Thoracic aorta (tissue), 2 donors: Measurements from ENCODE around the gene CACNA1B. TPM values are rescaled to one million over a fixed set of nuclear protein-coding genes. Genes with fewer than 3 reads are reported as not detected.

ENCODE experiments used
- ATAC-seq: fragments of 150-250 bp; one replicate; pipeline ENCODE4 v1.8.0; 2017; ENCODE audit warnings: low read depth; ENCODE audit not compliant: insufficient number of reproducible peaks, low FRiP score
- DNase-seq: peaks from one replicate; pipeline ENCODE4 v3.0.0-alpha.2; 2020; ENCODE audit warnings: low spot score
- H3K27ac ChIP-seq, 2 donors: fragments of 200-600 bp; sonication (generic); 1 replicate in 1 of 2; 2 replicates in 1 of 2; pipeline ENCODE4 v1.5.1; 2016; ENCODE audit warnings: mild to moderate bottlenecking in 2 of 2, moderate library complexity in 2 of 2
- H3K27me3 ChIP-seq: fragments of 200-600 bp; sonication (generic); replicated peaks from 2 replicates; pipeline ENCODE4 v1.6.0; 2016; ENCODE audit warnings: mild to moderate bottlenecking; ENCODE audit not compliant: insufficient read depth
- H3K36me3 ChIP-seq: fragments of 200-600 bp; sonication (generic); one replicate; pipeline ENCODE4 v1.5.1; 2016
- H3K4me1 ChIP-seq, 2 donors: fragments of 200-600 bp; sonication (generic); 1 replicate in 1 of 2; 2 replicates in 1 of 2; pipeline versions ENCODE4 v1.5.1 to v1.6.0; 2016; ENCODE audit warnings: low read depth in 2 of 2, mild to moderate bottlenecking in 1 of 2; ENCODE audit not compliant: control insufficient read depth in 1 of 2
- H3K4me3 ChIP-seq: fragments of 200-600 bp; sonication (generic); 2 replicates; pipeline ENCODE4 v1.5.1; 2016; ENCODE audit warnings: mild to moderate bottlenecking
- H3K9me3 ChIP-seq: fragments of 200-600 bp; sonication (generic); 2 replicates; pipeline ENCODE4 v1.5.1; 2016
- CTCF ChIP-seq: fragments of 200-600 bp; sonication (generic); IDR thresholded peaks from one replicate; pipeline ENCODE4 v1.5.1; 2019; ENCODE audit warnings: antibody characterized with exemption
- total RNA-seq, 2 donors: library from RNA; depleted of rRNA; stranded (reverse); fragments of >200 nt; gene quantifications; one replicate each; pipeline versions ENCODE4 v1.1.0 to v1.2.3, GENCODE V29; 2016

The CACNA1B gene
- total RNA-seq, 2 donors from 2014 or later, result 0.07 to 0.14 TPM

DNA sequence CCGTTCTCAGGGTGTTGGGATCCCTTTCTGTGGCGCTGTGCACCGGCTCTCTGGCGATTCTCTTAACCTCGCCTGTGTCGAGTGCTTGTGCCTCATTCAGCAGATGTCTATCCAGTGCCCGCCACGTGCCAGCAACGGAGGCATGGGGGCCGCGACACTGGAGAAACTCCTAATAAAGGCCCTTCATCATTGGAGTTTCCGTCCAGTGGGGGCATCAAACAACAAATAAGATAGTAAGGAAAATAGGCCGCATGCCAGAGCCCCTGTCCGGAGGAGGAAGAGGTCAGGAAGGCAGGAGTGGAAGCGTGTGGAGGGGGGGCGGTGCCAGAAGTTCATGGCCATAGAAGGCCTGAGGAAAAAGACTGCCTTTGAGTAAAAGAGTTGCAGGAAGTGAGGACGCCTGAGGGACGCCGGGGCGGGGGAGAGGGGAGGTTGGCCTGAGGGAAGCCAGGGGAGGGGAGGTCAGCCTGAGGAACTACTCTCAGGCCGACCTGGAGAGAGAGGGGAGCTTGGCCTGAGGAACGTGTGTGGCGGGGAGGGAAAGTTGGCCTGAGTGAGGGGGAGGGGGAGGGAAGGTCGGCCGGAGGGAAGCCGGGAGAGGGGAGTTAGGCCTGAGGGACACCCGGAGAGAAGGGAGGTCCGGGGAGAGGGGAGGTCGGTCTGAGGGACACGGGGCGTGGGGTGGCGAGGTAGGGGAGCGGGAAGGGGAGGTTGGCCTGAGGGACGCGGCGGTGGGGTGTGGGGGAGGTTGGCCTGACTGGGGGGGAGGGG lies 82.2 kb downstream of the CACNA1B start:
- no peaks in the 10 kb centered on the region for H3K4me1 ChIP-seq
- H3K36me3 ChIP-seq, result no peaks in the 10 kb centered on the region
- H3K27ac ChIP-seq, result no peak overlapping the region
- H3K4me3 ChIP-seq, result no peak overlapping the region
- ATAC-seq (no peak), DNase-seq (no peak)
- TF ChIP-seq CTCF, result no peak
- H3K27me3 ChIP-seq, result no peaks in the 10 kb centered on the region
- H3K9me3 ChIP-seq, result peaks cover 3% of the 10 kb centered on the region

DNA sequence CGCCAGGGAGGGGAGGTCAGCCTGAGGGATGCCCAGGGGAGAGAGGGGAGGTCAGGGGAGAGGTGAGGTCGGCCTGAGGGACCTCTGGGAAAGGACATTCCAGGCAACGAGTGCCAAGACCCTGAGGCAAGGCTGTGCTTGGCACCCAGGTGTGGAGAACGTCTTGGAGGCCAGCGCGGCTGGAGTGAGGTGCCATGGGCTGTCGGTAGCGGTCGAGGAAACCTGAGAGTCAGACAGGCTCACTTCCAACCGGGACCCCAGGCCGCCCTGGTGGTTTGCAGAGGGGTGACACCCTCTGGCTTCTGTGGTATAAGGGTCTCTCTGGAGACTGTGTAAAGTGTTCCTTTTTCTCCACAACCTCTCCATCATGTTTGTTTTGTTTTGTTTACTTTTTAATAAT lies 82.9 kb downstream of the CACNA1B start:
- no peak for TF ChIP-seq CTCF
- ATAC-seq, result no peak
- H3K4me3 ChIP-seq, result no peak overlapping the region
- DNase-seq, result no peak
- H3K9me3 ChIP-seq, result peaks cover 3% of the 10 kb centered on the region
- no peaks in the 10 kb centered on the region for H3K36me3 ChIP-seq
- no peak overlapping the region for H3K27ac ChIP-seq
- no peaks in the 10 kb centered on the region for H3K4me1 ChIP-seq
- no peaks in the 10 kb centered on the region for H3K27me3 ChIP-seq

GRCh38 chr9:137963525-137963924 lies 85.9 kb downstream of the CACNA1B start:
- Histone ChIP-seq H3K4me3 (no peak overlapping the region), H3K27ac (no peak overlapping the region), H3K9me3 (peaks cover 3% of the 10 kb centered on the region), H3K36me3 (no peaks in the 10 kb centered on the region), H3K4me1 (no peaks in the 10 kb centered on the region), H3K27me3 (no peaks in the 10 kb centered on the region)
- no peak for TF ChIP-seq CTCF
- DNase-seq (no peak), ATAC-seq (no peak)

- H3K27me3 ChIP-seq, result no peaks in the 10 kb centered on the region
- H3K27ac ChIP-seq, result no peak overlapping the region
- no peaks in the 10 kb centered on the region for H3K36me3 ChIP-seq
- no peak overlapping the region for H3K4me3 ChIP-seq
- no peaks in the 10 kb centered on the region for H3K4me1 ChIP-seq
- H3K9me3 ChIP-seq, result peaks cover 3% of the 10 kb centered on the region
- ATAC-seq, result no peak
- DNase-seq, result no peak
- no peak for TF ChIP-seq CTCF
Observed at GRCh38 chr9:137965177-137965795, 87.7 kb downstream of the CACNA1B start.

DNA sequence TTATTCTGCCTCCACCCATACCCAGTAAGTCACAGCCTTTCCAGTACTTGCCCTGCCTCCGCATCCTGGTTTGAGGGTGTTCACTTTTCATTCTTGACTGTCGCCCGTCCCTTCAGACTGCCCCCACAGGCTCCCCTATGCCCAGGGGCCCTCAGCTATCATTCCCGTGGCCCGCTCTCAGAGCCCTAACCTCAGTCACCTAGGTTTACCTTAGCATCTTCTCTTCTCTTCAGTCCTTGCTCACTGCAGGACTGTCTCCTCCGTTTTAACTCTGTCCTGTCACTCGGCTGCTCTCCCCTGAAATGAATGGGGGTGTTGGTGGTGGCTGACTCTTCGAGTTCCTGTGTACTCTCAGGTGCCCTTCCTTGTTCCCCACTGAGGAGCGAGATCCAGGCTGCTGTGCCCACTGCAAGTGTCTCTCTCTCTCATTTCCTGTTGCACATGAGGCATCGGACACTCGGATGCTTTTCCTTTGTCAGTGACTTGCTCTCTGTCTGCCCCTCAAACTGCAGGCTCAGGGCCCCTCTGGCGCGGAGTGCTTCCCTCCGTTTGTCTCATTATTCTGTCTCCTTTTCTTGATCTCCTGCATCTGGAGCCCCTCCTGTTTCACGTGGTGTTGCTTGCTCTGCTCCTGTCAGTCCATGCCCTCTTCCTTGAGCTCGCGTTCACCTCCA lies 89.8 kb downstream of the CACNA1B start:
- H3K27me3 ChIP-seq, result no peaks in the 10 kb centered on the region
- DNase-seq, result no peak
- no peak overlapping the region for H3K27ac ChIP-seq

More for the DNA sequence above, 89.8 kb downstream of the CACNA1B start:
- no peak overlapping the region for H3K4me3 ChIP-seq
- no peaks in the 10 kb centered on the region for H3K4me1 ChIP-seq
- no peak for ATAC-seq
- no peaks in the 10 kb centered on the region for H3K36me3 ChIP-seq
- no peak for TF ChIP-seq CTCF
- H3K9me3 ChIP-seq, result peaks cover 3% of the 10 kb centered on the region
